ENCODE data around the gene POLG2. TPM values are rescaled to one million over a fixed set of nuclear protein-coding genes. Genes with fewer than 3 reads are reported as not detected.
"Not testable (repeated sequence)": the region's sequence is repeated elsewhere in the genome, so short reads cannot be mapped to it uniquely, and the experiment has no call there.

Gene POLG2
- total RNA-seq, 1 donor from 2014 or later: 18.3 TPM

DNA sequence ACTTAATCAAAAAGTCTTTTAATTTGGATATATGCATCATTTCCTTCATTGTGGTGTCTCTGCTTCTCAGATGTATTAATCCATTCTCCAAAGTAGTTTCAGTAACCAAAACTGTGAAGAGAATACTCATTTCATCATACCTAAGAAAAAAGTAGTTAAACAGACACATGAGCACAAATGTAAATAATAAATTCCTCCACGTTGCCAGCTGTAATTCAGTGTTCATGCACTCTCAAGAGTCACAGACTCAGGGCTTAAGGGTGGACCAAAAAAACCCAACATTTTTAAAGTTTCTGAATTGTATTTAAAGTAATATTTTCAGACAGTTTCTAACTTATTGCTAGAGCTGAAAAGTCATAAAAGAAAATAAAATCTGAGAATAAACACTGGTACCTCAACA lies 19.0 kb downstream of the POLG2 start:
- H3K36me3 Mint-ChIP-seq (ENCODE audit: unreplicated experiment): peaks cover 13% of the 10 kb centered on the region
- DNase-seq (ENCODE audit: extremely low spot score, unreplicated experiment): no peak
- no peak overlapping the region for H3K27ac Mint-ChIP-seq (ENCODE audit: unreplicated experiment)
- no peaks in the 10 kb centered on the region for H3K4me1 Mint-ChIP-seq (ENCODE audit: unreplicated experiment)
- no peak overlapping the region for H3K4me3 Mint-ChIP-seq (ENCODE audit: unreplicated experiment)
- no peaks in the 10 kb centered on the region for H3K27me3 Mint-ChIP-seq (ENCODE audit: unreplicated experiment)
- no peaks in the 10 kb centered on the region for H3K9me3 Mint-ChIP-seq (ENCODE audit: unreplicated experiment)
- TF ChIP-seq, protein P1, sequence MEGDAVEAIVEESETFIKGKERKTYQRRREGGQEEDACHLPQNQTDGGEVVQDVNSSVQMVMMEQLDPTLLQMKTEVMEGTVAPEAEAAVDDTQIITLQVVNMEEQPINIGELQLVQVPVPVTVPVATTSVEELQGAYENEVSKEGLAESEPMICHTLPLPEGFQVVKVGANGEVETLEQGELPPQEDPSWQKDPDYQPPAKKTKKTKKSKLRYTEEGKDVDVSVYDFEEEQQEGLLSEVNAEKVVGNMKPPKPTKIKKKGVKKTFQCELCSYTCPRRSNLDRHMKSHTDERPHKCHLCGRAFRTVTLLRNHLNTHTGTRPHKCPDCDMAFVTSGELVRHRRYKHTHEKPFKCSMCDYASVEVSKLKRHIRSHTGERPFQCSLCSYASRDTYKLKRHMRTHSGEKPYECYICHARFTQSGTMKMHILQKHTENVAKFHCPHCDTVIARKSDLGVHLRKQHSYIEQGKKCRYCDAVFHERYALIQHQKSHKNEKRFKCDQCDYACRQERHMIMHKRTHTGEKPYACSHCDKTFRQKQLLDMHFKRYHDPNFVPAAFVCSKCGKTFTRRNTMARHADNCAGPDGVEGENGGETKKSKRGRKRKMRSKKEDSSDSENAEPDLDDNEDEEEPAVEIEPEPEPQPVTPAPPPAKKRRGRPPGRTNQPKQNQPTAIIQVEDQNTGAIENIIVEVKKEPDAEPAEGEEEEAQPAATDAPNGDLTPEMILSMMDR (IDR thresholded peaks at IDR 0.05): no peak

DNA sequence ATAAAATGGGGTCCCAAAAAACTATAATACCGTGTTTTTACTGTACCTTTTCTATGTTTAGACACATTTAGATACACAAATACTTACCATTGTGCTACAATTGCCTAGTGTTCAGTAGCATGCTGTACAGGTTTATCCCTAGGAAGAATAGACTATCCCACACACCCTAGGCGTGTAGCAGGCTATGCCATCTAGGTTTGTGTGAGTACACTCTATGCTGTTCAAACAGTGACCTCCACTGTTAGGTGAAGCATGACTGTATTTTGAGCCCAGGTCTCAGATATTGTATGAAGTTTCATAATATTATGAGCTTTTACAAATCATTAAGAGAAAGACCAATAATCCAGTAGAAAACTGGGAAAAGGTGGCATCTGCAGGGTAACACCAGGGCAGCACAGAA lies 24.3 kb downstream of the POLG2 start:
- Mint-ChIP-seq H3K9me3 (ENCODE audit: unreplicated experiment) (no peaks in the 10 kb centered on the region), H3K27ac (ENCODE audit: unreplicated experiment) (no peak overlapping the region), H3K4me3 (ENCODE audit: unreplicated experiment) (no peak overlapping the region), H3K4me1 (ENCODE audit: unreplicated experiment) (no peaks in the 10 kb centered on the region), H3K36me3 (ENCODE audit: unreplicated experiment) (peaks cover 2% of the 10 kb centered on the region), H3K27me3 (ENCODE audit: unreplicated experiment) (no peaks in the 10 kb centered on the region)
- no peak for DNase-seq (ENCODE audit: extremely low spot score, unreplicated experiment)
- TF ChIP-seq, protein P1 (IDR thresholded peaks at IDR 0.05): no peak

DNA sequence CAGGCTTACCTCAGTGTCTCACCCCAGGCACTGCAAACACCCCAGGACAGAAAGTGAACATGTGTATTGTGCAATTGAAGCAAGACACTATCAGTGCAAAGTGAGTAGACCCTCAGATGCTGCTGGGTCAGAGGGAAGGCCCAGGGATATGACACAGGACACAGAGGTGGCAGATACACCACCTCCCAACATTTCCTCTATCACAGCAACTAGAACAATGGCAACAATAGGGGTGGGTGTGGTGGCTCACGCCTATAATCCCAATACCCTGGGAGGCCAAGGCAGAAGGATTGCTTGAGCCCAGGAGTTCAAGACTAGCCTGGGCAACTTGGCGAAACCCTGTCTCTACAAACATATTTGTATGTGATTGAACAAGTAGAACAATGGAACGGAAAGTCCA lies 25.4 kb downstream of the POLG2 start:
- Mint-ChIP-seq H3K27me3 (ENCODE audit: unreplicated experiment) (peaks cover 3% of the 10 kb centered on the region), H3K36me3 (ENCODE audit: unreplicated experiment) (no peaks in the 10 kb centered on the region), H3K9me3 (ENCODE audit: unreplicated experiment) (no peaks in the 10 kb centered on the region), H3K4me3 (ENCODE audit: unreplicated experiment) (no peak overlapping the region), H3K4me1 (ENCODE audit: unreplicated experiment) (no peaks in the 10 kb centered on the region), H3K27ac (ENCODE audit: unreplicated experiment) (no peak overlapping the region)
- no peak for DNase-seq (ENCODE audit: extremely low spot score, unreplicated experiment)
- TF ChIP-seq, protein P1 (IDR thresholded peaks at IDR 0.05): no peak

DNA sequence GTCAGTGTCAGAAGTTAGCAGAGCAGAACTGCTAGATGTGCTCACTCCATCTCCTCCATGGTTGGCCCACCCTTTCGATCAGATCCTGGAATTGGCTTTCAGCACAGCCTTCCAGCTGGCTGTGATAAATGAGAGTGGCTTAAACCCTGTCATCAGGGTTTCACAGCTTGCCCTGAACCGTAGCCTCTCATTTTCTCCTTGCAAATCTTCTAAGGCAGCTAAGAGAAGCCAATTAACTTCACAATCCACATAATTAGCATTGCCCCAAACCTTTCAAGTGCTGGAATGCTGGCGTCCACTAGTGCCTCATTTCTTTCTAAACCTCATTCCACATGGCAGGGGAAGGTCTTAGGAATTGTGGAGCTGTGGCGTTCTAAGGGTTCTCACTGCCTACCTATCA lies 26.2 kb downstream of the POLG2 start:
- Mint-ChIP-seq H3K9me3 (ENCODE audit: unreplicated experiment) (no peaks in the 10 kb centered on the region), H3K27ac (ENCODE audit: unreplicated experiment) (no peak overlapping the region), H3K27me3 (ENCODE audit: unreplicated experiment) (peaks cover 6% of the 10 kb centered on the region), H3K36me3 (ENCODE audit: unreplicated experiment) (no peaks in the 10 kb centered on the region), H3K4me1 (ENCODE audit: unreplicated experiment) (no peaks in the 10 kb centered on the region), H3K4me3 (ENCODE audit: unreplicated experiment) (no peak overlapping the region)
- no peak for DNase-seq (ENCODE audit: extremely low spot score, unreplicated experiment)
- TF ChIP-seq, protein P1 (IDR thresholded peaks at IDR 0.05): no peak

DNA sequence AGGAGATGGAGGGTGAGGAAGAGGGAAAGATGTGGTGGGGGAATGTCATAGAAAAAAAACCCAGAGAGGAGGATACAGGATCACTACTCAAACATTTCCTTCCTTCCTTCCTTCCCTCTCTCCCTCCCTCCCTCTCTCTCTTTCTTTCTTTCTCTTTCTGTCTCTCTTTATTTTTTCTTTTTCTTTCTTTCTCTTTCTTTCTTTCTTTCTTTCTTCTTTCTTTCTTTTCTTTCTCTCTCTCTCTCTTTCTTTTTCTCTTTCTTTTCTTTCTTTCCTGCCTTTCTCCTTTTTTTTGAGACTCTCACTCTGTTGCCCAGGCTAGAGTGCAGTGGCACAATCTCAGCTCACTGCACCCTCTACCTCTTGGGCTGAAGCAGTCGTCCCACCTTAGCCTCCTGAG lies 30.0 kb downstream of the POLG2 start:
- H3K27ac Mint-ChIP-seq (ENCODE audit: unreplicated experiment); H3K27me3 Mint-ChIP-seq (ENCODE audit: unreplicated experiment); H3K4me3 Mint-ChIP-seq (ENCODE audit: unreplicated experiment); H3K9me3 Mint-ChIP-seq (ENCODE audit: unreplicated experiment); DNase-seq (ENCODE audit: extremely low spot score, unreplicated experiment); H3K4me1 Mint-ChIP-seq (ENCODE audit: unreplicated experiment); H3K36me3 Mint-ChIP-seq (ENCODE audit: unreplicated experiment): not testable (repeated sequence)
